Adrenal gland (tissue), 5 donors: Measurements from ENCODE around the gene GPN3.

Experiments
- POLR2A ChIP-seq, 2 donors: fragments of 450-650 bp; IDR thresholded peaks; one replicate each; pipeline ENCODE4 v1.6.1; 2017; ENCODE audit warnings: antibody characterized with exemption in 2 of 2, mild to moderate bottlenecking in 2 of 2, moderate library complexity in 1 of 2
- TF ChIP-seq, protein P1 (sequence below), 6 experiments: fragments of 450-650 bp in 4 of 6; fragments of 200-600 bp in 2 of 6; sonication (generic) in 1 of 6; IDR thresholded peaks; 1 replicate in 5 of 6; 2 replicates in 1 of 6; pipeline versions ENCODE4 v1.5.1 to v1.8.0; 2016 to 2021; ENCODE audit warnings: antibody characterized with exemption in 6 of 6, mild to moderate bottlenecking in 2 of 6, moderate library complexity in 1 of 6
- donor health status: DM: no; HTN: no; CAD: no.

DNA sequence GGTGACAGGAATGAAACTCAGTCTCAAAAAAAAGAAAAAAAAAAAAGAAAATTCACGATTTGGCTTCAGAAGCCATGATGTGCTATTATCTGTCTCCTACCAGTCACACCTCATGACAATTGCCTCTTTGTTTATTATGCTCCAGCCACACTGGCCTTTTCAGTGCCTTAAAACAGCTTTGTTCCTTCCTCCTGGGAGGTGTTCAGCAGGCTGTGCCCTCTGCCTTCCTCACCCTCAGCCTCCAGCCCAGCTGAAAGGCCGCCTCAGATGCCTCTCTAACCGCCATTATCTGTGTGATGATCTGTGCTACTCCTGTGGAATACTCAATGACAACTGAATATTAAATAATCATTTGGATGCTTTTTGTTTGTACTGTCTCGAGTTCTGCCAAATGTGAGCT lies 9.3 kb downstream of the GPN3 start:
- TF ChIP-seq POLR2A (IDR thresholded peaks at IDR 0.05): no peak
- TF ChIP-seq, protein P1, sequence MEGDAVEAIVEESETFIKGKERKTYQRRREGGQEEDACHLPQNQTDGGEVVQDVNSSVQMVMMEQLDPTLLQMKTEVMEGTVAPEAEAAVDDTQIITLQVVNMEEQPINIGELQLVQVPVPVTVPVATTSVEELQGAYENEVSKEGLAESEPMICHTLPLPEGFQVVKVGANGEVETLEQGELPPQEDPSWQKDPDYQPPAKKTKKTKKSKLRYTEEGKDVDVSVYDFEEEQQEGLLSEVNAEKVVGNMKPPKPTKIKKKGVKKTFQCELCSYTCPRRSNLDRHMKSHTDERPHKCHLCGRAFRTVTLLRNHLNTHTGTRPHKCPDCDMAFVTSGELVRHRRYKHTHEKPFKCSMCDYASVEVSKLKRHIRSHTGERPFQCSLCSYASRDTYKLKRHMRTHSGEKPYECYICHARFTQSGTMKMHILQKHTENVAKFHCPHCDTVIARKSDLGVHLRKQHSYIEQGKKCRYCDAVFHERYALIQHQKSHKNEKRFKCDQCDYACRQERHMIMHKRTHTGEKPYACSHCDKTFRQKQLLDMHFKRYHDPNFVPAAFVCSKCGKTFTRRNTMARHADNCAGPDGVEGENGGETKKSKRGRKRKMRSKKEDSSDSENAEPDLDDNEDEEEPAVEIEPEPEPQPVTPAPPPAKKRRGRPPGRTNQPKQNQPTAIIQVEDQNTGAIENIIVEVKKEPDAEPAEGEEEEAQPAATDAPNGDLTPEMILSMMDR (IDR thresholded peaks at IDR 0.05): no peak
